HG02981 (cell line): ENCODE measurements around the gene ATP2B2.

Experiments used
- ATAC-seq: cut with Tn5 transposase; IDR thresholded peaks from one replicate; pipeline ENCODE4 v1.9.1; 2021; ENCODE audit warnings: mild to moderate bottlenecking, moderate library complexity; ENCODE audit not compliant: unreplicated experiment

The ATP2B2 gene

DNA sequence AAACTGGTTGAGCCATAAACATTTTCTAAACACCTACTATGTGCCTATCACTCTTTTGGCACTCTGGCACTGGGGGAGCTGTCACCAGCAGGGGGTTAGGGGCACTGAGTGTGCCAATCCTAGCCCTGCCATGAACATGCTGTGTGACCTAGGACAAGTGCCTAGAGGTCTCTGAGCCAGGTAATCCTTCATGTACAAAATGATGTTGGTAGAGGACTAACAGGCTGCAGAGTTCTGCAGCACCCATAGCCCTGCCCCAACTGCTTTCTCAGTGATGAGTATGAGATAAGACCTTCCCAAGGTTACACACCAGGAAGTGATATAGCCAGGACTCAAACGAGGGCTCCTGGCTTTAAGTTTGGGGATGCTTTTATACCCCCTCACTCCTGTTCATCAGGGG lies 99.6 kb downstream of the ATP2B2 start:
- no peak for ATAC-seq

DNA sequence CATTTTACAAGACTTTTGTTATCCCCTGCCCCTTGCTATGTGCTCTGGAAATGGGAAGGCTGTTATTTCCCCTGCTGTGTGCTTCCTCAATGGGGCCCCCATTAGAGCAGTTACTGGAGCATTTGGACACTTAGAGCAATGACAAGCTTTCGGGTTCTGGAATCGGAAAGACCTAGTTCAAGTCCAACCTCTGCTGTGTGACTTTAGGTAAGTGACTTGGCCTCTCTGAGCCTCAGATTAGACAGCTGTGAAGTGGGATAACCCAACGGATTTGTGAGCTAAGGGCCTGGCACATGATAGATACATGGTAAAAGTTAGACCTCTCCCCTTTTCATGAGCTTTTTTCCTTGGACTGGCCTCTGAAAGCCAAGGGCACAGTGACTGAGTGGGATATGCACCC lies 100.5 kb downstream of the ATP2B2 start:
- ATAC-seq = no peak

DNA sequence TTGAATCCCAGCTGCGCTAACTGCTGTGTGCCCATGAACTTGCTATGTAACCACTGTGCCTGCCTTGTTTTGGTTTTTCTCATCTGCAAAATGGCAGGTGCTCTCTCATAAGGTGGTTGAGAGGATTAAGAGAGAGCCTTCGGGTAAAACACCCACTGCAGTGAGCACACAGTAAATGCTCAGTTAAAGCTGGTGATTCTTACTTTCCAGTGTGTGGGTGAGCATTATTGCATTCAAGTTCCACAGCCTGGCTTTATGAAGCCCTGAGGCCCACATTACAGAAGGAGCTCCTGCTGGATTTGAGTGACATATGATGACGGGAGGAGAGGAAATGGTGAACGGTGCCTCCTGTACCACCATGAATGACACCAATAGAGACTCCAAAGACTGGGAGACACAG lies 101.0 kb downstream of the ATP2B2 start:
- ATAC-seq = no peak

DNA sequence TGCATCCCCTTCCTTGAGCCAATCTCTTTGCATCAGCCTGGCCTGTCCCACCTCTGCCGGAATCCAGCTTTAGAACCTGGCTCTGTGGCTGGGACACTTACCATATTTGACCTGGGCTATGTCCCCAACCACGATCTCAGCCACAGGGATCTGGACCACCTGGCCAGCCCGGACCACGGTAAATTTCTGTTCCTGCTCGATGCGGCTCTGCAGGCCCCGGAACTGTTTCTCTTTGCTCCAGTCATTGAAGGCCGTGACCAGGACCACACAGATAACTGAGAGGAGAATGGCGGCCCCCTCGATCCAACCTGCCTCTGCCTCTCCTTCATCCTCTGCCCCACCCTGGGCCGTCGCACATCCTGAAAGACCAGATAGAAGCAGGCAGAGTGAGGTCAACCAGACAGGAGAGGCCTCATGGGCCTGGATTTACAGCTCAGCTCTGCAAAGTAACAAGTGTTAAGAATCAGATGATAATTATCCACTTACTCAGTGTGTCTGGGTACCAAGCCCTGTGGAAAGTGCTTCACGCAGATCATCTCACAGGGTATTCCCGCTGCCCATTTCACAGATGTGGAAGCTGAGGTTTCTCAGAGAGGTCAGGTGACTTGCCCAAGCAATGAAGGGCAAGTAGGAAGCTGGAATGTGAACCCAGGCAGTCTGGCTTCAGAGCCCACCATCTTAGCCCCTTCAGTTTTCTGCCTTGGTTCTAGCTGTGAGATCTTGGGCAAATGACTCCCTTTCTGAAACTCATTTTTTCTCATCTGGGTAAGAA lies 103.2 kb downstream of the ATP2B2 start:
- no peak for ATAC-seq

DNA sequence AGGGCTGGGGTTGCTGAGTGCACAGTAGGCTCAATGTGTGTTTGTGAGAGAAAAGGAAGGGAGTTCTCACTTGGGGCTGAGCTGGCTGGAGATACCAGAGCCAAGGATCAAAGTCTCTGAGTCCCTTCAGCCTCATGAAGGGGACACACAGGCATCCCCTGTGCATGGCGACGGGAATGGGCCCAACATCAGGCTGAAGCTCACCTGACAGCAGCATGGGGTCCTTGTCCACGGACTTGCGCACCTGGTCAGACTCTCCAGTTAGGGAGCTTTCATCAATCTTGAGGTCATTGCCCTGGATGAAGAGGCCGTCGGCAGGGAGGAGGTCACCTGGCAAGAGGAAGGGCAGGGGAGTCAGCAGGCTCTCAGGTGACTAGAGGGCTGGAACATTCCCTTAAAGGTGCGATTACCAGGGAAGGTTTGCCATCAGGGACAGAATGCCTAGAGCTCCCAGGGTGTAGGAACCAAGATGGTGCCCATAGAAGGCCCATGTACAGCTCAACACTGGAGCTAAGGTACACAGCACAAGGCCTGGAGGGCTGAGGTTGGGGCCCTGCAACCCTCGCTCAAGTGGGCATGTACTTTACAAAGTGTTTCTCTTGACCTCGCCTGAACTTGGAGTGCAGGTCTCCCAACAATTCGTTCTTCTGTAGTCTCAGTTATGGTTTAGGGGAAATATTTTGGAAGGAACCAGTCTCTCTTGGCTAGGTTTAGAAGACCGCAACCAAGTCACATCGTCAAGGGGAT lies 104.5 kb downstream of the ATP2B2 start:
- no peak for ATAC-seq

DNA sequence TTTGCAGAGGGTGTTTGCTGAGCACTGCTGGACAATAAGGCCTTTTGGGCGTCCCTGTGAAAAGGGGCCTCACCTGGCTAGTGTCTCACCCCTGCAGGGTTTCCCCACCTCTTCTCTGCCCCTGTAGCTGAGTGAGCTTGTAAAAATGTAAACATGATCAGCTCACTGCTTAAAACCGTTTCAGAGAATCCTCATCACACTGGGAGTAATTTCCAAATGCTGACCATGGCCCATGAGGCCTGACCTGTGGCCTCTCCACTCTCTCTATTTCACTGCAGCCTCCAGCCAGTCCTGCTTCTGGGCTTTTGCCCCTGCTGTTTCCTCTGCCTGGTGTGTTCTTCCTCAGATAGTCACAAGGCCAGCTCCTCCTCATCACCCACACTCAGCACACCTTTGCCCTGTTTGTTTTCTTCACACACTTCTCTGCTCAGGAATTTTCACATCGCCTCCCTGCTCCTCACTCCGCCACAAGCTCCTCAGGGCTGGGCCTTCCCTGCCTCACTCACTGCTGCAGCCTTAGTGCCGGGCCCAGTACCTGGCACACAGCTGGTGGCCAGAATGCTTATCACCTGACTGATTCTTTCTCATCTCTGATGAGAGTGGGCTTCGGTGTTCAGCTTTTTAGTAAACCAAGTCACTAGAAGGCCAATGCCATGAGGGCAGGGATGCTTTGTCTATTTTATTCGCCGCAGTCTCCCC lies 105.2 kb downstream of the ATP2B2 start:
- no peak for ATAC-seq

DNA sequence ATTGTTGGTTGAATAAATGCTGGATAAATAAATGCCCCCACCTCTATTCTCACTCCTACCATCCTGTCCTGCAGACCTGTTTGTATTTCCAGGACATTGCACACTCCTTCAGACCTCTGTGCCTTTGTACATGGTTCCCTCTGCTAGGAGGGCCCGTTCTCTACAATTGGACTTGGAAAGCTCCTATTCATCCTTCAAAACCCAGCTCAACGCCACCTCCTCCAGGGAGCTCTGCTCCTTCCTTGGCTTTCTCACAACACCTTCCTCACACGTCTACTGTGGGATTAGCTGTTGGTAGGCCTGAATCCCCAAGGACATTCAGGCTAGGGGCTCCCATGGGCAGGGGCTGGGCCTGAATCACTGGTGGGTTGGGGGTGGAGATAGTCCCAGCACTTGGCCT lies 105.8 kb downstream of the ATP2B2 start:
- no peak for ATAC-seq

DNA sequence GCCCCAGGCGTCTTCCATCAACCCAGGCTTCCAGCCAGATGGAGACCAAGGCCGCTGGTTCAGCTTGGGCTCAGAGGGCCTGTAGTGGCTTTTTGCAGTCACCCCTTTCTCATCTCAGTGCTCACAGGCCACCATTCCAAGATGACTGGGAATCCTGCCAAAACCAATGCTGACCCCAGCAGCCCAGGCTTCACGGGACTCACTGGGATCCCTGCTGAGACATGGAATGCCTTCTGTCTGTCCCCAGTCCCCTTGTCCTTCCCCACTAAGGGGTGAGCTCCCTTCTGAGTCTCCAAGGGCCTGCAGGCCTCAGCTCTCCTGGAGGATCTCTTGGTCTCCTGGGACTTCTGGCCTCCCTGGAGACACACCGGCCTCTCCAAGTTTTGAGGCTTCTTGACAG lies 107.0 kb downstream of the ATP2B2 start:
- no peak for ATAC-seq

DNA sequence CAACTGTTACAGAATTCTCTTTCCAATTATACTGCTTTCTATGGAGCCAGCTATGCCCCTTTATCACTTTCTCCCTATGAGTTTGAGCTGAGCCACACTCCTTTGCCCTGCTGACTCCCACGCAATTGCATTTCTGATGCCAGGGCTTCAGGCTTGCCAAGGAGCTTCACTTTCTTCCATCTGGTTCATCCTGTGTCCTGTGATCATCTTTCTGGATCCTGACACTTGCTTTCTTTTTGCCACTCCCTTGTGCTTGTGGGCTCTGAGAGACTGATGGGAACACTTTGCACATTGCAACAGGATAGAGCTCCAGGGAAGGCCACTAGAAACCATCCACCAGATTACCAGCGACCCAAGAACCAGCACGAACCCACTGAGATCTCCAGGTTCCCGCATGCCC lies 107.5 kb downstream of the ATP2B2 start:
- ATAC-seq = no peak

DNA sequence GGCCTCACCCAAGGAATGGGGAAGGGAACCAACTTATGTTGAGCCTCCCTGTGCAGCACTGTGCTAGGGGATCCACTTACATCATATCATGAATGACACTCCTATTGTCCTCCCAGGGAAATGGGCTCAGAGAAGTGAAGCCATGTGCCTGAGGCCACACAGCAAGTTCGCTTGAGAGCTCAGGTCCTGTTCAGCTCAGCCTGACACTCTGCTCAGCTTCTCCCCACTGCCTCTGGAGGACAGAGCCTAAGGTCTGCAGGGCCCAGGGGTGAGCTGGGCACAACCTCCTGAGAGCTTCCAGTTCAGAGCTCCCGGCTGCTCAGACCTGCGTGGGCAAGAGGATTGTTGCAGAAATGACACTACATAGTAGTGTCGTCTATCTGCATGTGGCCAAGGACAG lies 108.5 kb downstream of the ATP2B2 start:
- ATAC-seq = no peak

DNA sequence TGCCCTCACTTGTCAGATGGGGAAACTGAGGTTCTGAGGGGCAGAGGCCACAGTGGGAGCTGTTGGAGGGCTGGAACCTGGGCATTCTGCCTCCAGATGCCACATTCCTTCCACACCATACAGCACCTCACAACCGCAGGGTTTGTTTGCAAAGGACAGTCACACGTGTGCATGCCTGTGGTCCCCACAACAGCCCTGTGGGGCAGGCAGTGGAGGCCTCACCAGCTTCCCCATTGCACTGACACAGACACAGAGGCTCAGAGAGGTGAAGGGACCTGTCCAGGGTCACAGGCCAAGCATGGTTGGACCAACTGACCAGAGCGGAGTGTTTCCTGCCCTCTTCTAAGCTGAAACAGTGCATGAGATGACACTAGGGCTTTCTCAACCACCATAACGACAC lies 109.3 kb downstream of the ATP2B2 start:
- ATAC-seq = no peak

DNA sequence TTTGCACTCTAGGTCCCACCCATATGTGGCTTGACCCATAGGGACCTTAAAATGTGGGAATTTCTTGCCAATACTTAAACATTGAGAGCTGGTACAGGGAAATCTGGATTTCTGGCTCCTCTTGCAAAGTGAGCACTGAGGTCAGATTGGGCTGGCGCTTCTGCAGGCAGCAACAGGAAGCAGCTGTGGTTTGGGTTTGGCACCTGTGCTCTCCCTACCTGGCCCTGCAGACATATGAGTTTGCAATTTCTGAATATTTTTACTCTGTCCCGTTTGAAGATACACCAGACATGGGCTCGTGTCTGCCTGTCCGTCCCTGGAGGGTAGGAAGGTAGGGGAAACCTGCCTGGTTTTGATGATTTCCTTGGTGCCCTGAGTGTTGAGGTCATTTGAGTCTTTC lies 109.7 kb downstream of the ATP2B2 start:
- ATAC-seq = no peak

DNA sequence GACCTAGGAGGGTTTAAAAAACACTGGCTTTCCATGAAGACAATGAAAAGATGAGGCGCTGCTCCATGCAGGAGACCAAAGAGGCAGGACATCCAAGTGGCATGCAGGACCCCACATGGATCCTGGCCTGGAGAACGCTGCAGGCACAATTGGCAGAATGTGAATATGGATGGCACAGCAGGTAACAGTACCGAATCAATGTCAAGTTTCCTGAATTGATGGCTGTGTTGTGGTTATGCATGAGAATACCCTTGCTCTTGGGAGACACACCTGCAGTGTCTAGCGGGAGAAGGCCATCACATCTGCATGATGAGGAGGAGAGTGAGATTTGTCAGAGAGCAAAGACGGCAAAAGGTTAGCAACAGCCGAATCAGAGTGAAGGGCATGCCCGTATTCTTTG lies 110.2 kb downstream of the ATP2B2 start:
- ATAC-seq = no peak

DNA sequence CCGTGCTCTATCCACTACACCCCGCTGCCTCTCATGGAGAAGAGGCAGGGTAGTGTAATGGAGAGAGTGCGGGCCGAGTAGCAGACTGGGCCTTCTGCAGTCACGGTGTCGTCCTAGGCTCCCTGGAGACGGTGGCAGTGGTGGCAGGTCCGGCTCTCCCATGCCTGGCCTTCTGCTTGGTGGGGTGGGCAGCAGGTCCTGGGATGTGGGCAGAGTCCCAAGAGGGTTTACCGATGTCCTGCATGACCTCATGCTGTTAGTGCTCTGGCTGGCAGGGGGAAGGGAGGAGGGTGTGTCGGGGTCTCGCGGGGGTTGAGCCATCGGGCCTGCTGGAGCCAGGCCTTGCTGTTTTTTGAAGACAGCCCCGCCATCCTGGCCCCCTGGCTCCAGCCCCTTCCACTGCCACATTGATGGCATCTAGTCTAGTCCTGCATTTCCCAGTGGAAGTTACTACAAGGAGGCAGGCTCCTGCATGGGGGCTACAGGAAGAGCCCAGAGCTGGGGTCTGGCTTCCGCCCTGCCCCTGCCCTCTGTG lies 110.8 kb downstream of the ATP2B2 start:
- ATAC-seq = no peak

DNA sequence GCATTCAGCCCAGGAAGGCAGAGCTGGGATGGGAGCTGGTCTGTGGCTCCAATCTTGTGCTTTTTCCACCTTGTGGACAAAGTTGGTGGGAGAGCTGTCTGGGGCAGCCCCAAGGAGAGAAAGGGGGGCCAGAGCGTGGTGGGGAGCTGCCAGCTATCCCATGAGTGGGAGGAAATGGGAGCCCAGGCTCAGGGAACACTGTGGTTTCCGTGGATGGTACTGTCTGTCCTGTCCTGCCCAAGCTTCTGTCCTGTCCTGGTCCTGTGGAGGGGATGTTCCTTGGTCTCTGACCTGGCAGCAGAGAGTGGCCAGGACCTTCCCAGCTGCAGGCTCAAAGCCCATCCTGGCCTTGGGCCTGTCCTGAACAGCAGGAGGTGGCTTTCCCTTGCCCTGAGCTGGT lies 111.9 kb downstream of the ATP2B2 start:
- no peak for ATAC-seq

DNA sequence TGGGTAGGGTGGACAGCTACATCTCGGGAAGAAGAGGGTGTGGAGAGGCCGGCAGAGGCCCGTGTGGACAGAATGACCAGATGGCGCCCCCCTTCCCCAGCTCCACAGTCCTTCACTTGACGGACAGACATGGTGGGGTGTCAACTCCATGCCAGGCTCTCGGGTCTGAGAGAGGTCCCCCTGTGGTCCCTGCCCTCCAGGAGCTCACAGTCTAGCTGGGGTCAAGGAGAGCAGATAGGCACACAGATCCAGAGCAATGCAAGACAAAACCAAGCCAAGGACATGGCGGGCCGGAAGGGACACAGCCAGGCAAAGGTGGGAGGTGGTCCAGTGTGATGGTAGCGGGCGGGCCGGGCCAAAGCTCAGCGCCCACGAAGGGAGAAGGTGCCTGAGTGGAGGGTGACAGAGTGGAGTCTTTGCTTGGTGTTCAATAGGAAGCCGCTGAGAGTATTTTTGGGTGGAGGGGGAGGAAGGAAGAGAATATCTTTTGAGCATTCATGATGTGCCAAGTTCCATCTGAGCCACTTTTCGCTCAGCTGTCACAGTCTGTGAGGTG lies 112.4 kb downstream of the ATP2B2 start:
- no peak for ATAC-seq

DNA sequence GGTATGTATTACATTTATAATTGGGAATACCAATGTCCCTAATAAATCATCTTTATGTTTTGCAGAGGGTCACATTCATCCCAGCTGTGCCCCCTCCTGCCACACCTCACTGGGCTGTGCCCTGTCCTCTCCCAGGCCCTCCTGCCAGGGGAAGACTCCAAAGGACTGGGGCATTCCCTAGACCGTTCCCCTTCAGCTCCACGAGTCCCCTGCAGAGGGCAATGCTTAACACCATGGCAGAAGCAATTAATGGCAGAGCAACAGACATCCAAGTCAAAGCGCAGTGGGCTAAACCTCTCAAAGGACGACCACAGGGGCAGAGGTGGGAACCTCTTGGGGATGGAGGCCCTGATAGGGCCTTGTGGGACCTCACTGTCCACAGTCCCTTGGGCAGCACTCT lies 113.1 kb downstream of the ATP2B2 start:
- no peak for ATAC-seq

DNA sequence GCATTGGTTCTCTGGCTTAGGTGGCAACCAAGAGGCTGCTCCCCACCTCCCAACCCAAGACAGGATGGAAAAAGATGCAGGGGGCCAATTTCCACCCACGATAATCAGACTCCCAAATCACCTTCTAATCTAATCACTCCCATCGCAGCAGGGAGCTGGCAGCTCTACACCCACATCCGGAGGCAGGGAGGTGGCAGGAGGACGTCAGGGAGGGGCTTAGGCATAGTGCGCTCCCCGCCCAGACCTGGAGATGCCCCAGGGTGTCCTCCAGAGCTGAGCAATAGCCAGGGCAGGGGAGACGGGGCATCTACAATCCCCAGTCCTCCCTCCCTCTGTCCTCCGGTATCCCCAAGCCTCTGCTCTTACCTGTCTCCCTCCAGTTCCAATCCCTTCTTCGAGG lies 114.0 kb downstream of the ATP2B2 start:
- no peak for ATAC-seq

DNA sequence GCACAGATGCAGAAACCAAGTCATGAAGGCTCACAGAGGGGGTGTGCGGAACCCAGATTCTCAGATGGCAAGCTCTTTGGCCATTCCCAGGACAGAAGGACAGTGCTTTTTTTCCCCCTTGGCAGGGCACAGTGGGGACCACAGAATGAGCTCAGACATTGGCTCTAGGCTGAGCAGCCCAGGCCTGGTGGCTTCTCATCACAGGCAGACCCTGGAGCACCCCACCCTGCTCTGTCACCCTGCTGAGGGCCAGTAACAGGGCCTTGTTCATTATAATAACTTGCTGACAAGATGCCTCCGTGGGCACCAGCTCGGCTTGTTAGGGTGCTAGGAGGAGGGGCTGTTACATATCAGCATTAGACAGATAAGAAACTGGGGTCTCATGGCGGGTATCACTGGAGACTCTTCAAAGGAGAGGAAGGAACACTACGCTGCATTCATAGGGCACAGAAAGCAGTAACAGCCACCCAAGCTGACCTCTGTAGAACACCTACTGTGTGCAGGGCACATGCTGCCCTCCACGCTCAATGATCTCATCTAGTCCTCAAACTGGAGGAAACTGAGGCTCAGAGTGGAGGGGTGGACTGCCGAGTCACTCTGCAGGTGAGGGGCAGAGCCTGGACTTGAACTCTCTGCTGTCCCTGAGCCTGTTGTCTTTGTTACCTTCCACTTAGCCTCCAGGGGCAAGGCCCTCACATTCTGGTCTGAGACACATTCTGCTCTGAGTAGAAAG lies 114.6 kb downstream of the ATP2B2 start:
- no peak for ATAC-seq

DNA sequence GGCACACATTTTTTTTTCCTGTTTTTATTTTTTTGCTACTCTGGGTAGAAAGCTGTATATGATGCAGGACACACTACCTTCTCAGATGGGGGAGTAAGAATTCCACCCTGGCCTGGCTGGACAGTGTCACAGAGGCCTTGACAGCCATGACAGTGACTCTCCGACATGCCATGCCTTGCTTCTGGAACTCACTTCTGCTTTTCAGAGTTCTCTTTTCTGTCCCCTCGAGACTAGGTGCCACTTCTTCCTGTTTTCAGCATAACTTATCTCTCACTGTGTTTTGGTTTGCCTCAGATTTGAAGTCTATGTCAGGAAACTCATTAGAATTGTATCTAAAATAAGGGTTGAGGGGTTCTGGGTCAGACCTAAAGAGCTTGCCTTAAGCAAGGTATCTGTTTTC lies 115.4 kb downstream of the ATP2B2 start:
- no peak for ATAC-seq

DNA sequence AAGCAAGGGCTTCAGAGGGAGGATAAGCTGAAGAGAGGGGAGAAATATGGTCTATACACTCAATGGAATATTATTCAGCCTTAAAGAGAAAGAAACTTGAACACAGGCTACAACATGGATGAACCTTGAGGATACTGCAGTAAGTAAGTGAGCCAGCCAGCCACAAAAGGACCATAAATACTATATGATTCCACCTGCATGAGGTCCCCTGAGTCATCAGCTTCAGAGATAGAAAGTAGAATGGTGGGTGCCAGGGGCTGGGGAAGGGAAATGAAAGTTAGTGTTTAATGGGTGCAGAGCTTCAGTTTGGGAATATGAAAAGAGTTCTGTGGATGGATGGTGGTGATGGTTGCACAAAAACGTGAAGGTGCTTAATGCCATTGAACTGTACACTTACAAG lies 116.0 kb downstream of the ATP2B2 start:
- no peak for ATAC-seq
